B cell (primary cell): Measurements from ENCODE around the gene COL5A1. TPM values are rescaled to one million over a fixed set of nuclear protein-coding genes. Genes with fewer than 3 reads are reported as not detected.

Experiments
- ATAC-seq: fragments of 200-7000 bp; cut with Tn5 transposase; one replicate; pipeline ENCODE4 v1.10.0; 2021; ENCODE audit warnings: low read depth, mild to moderate bottlenecking, moderate number of reproducible peaks, moderate library complexity
- CTCF ChIA-PET: fragments of 350-600 bp; sonication (Branson Sonifier 250); formaldehyde crosslinking; loops from one replicate; lab custom pipeline; 2021; ENCODE audit warnings: antibody characterized with exemption, inconsistent platforms; lab: Charles Lee
- POLR2A ChIA-PET: fragments of 350-600 bp; sonication (Branson Sonifier 250); formaldehyde crosslinking; loops from one replicate; lab custom pipeline; 2021; ENCODE audit warnings: antibody characterized with exemption; lab: Charles Lee
- DNase-seq: peaks from one replicate; pipeline ENCODE4 v3.0.0; 2013
- H2AFZ ChIP-seq: 2 replicates; pipeline ENCODE4 v1.6.1; 2012; ENCODE audit warnings: mild to moderate bottlenecking, low read depth, low read length; ENCODE audit not compliant: insufficient read depth, poor library complexity, severe bottlenecking
- H3K27ac ChIP-seq, 2 donors: 1 replicate in 1 of 2; 2 replicates in 1 of 2; pipeline ENCODE4 v1.5.1; 2012 to 2013; ENCODE audit warnings: low read length in 2 of 2, mild to moderate bottlenecking in 2 of 2, moderate library complexity in 1 of 2
- H3K27me3 ChIP-seq, 4 experiments: fragments of 200-600 bp in 1 of 4; sonication (generic) in 1 of 4; replicated peaks in 1 of 4; 1 replicate in 2 of 4; 2 replicates in 2 of 4; pipeline versions ENCODE4 v1.6.1 to v1.7.0; 2013 to 2016; ENCODE audit warnings: low read length in 3 of 4, mild to moderate bottlenecking in 2 of 4, mixed read lengths in 1 of 4, moderate library complexity in 1 of 4; ENCODE audit not compliant: insufficient read depth in 4 of 4, control insufficient read depth in 3 of 4; ENCODE audit errors: control extremely low read depth in 1 of 4
- H3K36me3 ChIP-seq, 2 experiments: replicated peaks in 1 of 2; 1 replicate in 1 of 2; 2 replicates in 1 of 2; pipeline versions ENCODE4 v1.6.1 to v1.7.1; 2013; ENCODE audit warnings: low read length in 1 of 2; ENCODE audit not compliant: insufficient read depth in 2 of 2, control insufficient read depth in 1 of 2; ENCODE audit errors: control extremely low read depth in 1 of 2, extremely low read depth in 1 of 2
- H3K4me1 ChIP-seq, 2 donors: fragments of 200-600 bp in 1 of 2; sonication (generic) in 1 of 2; 1 replicate in 1 of 2; 2 replicates in 1 of 2; pipeline versions ENCODE4 v1.5.1 to v1.6.1; 2013 to 2017; ENCODE audit warnings: low read length in 2 of 2; ENCODE audit not compliant: control insufficient read depth in 2 of 2, insufficient read depth in 2 of 2
- H3K4me2 ChIP-seq: replicated peaks from 2 replicates; pipeline ENCODE3; 2012; ENCODE audit warnings: mild to moderate bottlenecking, low read depth, low read length; ENCODE audit not compliant: poor library complexity, severe bottlenecking
- H3K4me3 ChIP-seq, 5 experiments: fragments of 200-600 bp in 1 of 5; sonication (generic) in 1 of 5; 1 replicate in 3 of 5; 2 replicates in 2 of 5; pipeline versions ENCODE4 v1.5.1 to v1.7.0; 2011 to 2016; ENCODE audit warnings: low read length in 4 of 5, mild to moderate bottlenecking in 4 of 5, low read depth in 2 of 5, control low read depth in 1 of 5, moderate library complexity in 1 of 5; ENCODE audit not compliant: insufficient read depth in 1 of 5; ENCODE audit errors: control extremely low read depth in 1 of 5, extremely low read depth in 1 of 5
- H3K79me2 ChIP-seq: fragments of 200-600 bp; sonication (generic); one replicate; pipeline ENCODE4 v1.6.0; 2016; ENCODE audit warnings: low read length; ENCODE audit not compliant: control insufficient read depth, insufficient read depth
- H3K9ac ChIP-seq: fragments of 200-600 bp; sonication (generic); 2 replicates; pipeline ENCODE4 v1.6.1; 2017; ENCODE audit warnings: mild to moderate bottlenecking, low read length, moderate library complexity
- H3K9me3 ChIP-seq, 3 donors: one replicate each; pipeline versions ENCODE4 v1.6.1 to v1.7.1; 2013; ENCODE audit warnings: low read length in 2 of 3; ENCODE audit not compliant: control insufficient read depth in 2 of 3, insufficient read depth in 1 of 3; ENCODE audit errors: control extremely low read depth in 1 of 3
- H4K20me1 ChIP-seq: 2 replicates; pipeline ENCODE4 v1.6.0; 2012; ENCODE audit warnings: mild to moderate bottlenecking, low read length; ENCODE audit not compliant: insufficient read depth, control insufficient read depth, poor library complexity, severe bottlenecking
- H3K27ac Mint-ChIP-seq: one replicate; pipeline ENCODE4 v1.8.0; 2021; ENCODE audit warnings: mixed read lengths
- H3K27me3 Mint-ChIP-seq: one replicate; pipeline ENCODE4 v1.8.0; 2021; ENCODE audit warnings: mixed read lengths
- H3K4me1 Mint-ChIP-seq: one replicate; pipeline ENCODE4 v1.8.0; 2021; ENCODE audit warnings: mixed read lengths
- H3K4me3 Mint-ChIP-seq: one replicate; pipeline ENCODE4 v1.8.0; 2021; ENCODE audit warnings: mixed read lengths
- H3K9me3 Mint-ChIP-seq: one replicate; pipeline ENCODE4 v1.8.0; 2022; ENCODE audit warnings: mixed read lengths; ENCODE audit not compliant: insufficient read depth
- EZH2 ChIP-seq: IDR thresholded peaks from 2 replicates; pipeline ENCODE4 v1.6.1; 2012; ENCODE audit warnings: borderline replicate concordance, low read depth, mild to moderate bottlenecking, moderate library complexity, low read length; ENCODE audit not compliant: insufficient read depth, poor library complexity, severe bottlenecking
- WGBS: methylation state at CpG from one replicate; pipeline ENCODE4 v1.1.5; 2013; ENCODE audit warnings: missing lambda C conversion rate; ENCODE audit not compliant: insufficient coverage; 5-methylcytosine and 5-hydroxymethylcytosine counted together
- intact Hi-C: fragments of 100-400 bp; cut with micrococcal nuclease; formaldehyde crosslinking; loops from one replicate; pipeline ENCODE4 v1.10.0; 2022
- polyA plus RNA-seq: library from polyadenylated mRNA; depleted of rRNA; stranded (reverse); fragments of >200 nt; gene quantifications from 2 replicates; pipeline ENCODE4 v1.2.3, GENCODE V29; 2012
- total RNA-seq, 2 donors: library from RNA; stranded (reverse); fragments of 120-200 nt in 1 of 2; gene quantifications; 1 replicate in 1 of 2; 2 replicates in 1 of 2; pipeline versions ENCODE4 v1.2.3 to v1.2.4, GENCODE V29; 2013 to 2022
- TF ChIP-seq, protein P1 (sequence below): fragments of 200-600 bp; IDR thresholded peaks from one replicate; pipeline ENCODE4 v1.8.0; 2022; ENCODE audit warnings: antibody characterized with exemption, mild to moderate bottlenecking

COL5A1 gene
- total and polyA plus RNA-seq, 2 donors (not counting 1 experiment from before 2014, with no cell fraction given), result 0.06 TPM; not detected in 1

DNA sequence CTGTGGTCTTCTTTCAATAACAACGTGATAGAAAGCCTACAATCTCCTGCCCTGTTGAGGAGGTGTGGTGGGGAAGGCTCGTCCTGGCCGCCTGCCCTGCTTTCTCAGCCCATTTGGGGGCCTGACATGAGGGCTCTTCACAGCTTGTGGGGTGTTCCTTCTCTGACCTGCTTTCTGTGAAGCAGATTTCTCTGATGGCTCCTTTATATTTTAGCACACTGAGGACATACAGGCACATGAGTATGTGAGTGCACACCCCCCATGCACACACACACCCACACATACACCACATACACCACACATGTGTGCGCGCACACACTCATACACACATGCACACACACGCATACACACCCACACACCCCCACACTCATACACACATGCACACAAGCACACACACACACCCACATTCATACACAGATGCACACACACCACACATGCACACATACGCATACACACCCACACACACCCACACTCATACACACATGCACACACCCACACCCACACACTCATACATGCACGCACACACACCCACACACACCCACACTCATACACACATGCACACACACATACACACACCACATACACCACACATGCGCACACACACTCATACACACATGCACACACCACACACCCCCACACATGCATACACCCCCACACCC is 117.5 kb downstream of the COL5A1 start:
- TF ChIP-seq EZH2, result no peak
- TF ChIP-seq, protein P1, sequence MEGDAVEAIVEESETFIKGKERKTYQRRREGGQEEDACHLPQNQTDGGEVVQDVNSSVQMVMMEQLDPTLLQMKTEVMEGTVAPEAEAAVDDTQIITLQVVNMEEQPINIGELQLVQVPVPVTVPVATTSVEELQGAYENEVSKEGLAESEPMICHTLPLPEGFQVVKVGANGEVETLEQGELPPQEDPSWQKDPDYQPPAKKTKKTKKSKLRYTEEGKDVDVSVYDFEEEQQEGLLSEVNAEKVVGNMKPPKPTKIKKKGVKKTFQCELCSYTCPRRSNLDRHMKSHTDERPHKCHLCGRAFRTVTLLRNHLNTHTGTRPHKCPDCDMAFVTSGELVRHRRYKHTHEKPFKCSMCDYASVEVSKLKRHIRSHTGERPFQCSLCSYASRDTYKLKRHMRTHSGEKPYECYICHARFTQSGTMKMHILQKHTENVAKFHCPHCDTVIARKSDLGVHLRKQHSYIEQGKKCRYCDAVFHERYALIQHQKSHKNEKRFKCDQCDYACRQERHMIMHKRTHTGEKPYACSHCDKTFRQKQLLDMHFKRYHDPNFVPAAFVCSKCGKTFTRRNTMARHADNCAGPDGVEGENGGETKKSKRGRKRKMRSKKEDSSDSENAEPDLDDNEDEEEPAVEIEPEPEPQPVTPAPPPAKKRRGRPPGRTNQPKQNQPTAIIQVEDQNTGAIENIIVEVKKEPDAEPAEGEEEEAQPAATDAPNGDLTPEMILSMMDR, result no peak
- Mint-ChIP-seq H3K9me3 (peaks cover 5% of the 10 kb centered on the region), H3K4me1 (no peaks in the 10 kb centered on the region), H3K27me3 (peaks cover 9% of the 10 kb centered on the region), H3K27ac (no peak overlapping the region), H3K4me3 (no peak overlapping the region)
- Histone ChIP-seq H3K4me3 (no peak overlapping the region), H3K4me2 (no peak overlapping the region), H3K9me3 (no peaks in the 10 kb centered on the region), H3K27me3 (no peaks in the 10 kb centered on the region), H4K20me1 (no peaks in the 10 kb centered on the region), H3K27ac (no peak overlapping the region), H3K4me1 (no peaks in the 10 kb centered on the region), H3K36me3 (no peaks in the 10 kb centered on the region), H3K9ac (no peak overlapping the region), H3K79me2 (no peaks in the 10 kb centered on the region), H2AFZ (no peak overlapping the region)
- ChIA-PET POLR2A (no interaction called here), CTCF (no interaction called here)
- 76% methylated on average over 6 of the region's 9 CpGs for WGBS
- DNase-seq (no peak), ATAC-seq (no peak)
- intact Hi-C loops, result no loop called here

DNA sequence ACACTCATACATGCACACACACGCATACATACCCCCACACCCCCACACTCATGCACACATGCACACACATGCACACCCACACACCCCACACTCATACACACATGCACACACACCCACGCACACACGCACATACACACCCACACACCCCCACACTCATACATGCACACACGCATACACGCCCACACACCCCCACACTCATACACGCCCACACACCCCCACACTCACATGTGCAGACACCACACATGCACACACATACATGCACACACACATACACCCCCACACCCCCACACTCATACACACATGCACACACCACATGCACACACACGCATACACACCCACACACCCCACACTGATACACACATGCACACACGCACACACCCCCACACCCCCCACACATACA is 118.3 kb downstream of the COL5A1 start:
- Histone ChIP-seq H3K4me1 (no peaks in the 10 kb centered on the region), H4K20me1 (no peaks in the 10 kb centered on the region)

More for the DNA sequence above, 118.3 kb downstream of the COL5A1 start:
- Mint-ChIP-seq H3K27me3 (peaks cover 9% of the 10 kb centered on the region), H3K4me1 (no peaks in the 10 kb centered on the region), H3K27ac (no peak overlapping the region), H3K4me3 (no peak overlapping the region), H3K9me3 (peaks cover 5% of the 10 kb centered on the region)
- ChIA-PET POLR2A (no interaction called here), CTCF (no interaction called here)
- no peak overlapping the region for H3K27ac ChIP-seq
- no peaks in the 10 kb centered on the region for H3K9me3 ChIP-seq
- no peak overlapping the region for H3K4me3 ChIP-seq
- ATAC-seq (no peak), DNase-seq (no peak)
- H3K4me2 ChIP-seq, result no peak overlapping the region
- H3K36me3 ChIP-seq, result no peaks in the 10 kb centered on the region
- WGBS, result 86% methylated on average over 6 of the region's 8 CpGs
- H3K27me3 ChIP-seq, result no peaks in the 10 kb centered on the region
- no peak for TF ChIP-seq EZH2
- TF ChIP-seq, protein P1, result no peak
- no peak overlapping the region for H3K9ac ChIP-seq
- no peaks in the 10 kb centered on the region for H3K79me2 ChIP-seq
- intact Hi-C loops, result no loop called here
- no peak overlapping the region for H2AFZ ChIP-seq
